SU-DHL-6 (cell line): Measurements from ENCODE around the gene NANOS3.

ENCODE experiments used
- H2AFZ ChIP-seq: fragments of 200-600 bp; sonication (generic); 2 replicates; pipeline ENCODE4 v1.6.1; 2014; ENCODE audit warnings: low read depth, mild to moderate bottlenecking, moderate library complexity, mixed read lengths, antibody characterized with exemption, low read length; ENCODE audit not compliant: severe bottlenecking
- H3F3A ChIP-seq: fragments of 200-600 bp; shearing (Covaris generic); 2 replicates; pipeline ENCODE4 v1.6.0; 2016; ENCODE audit warnings: antibody characterized with exemption, mild to moderate bottlenecking; ENCODE audit not compliant: insufficient read depth
- H3K27ac ChIP-seq: fragments of 200-600 bp; sonication (generic); 2 replicates; pipeline ENCODE4 v1.5.1; 2016; ENCODE audit warnings: low read depth, mild to moderate bottlenecking, low read length, moderate library complexity, mixed read lengths
- H3K27me3 ChIP-seq: fragments of 200-600 bp; sonication (generic), shearing (Covaris generic); 2 replicates; pipeline ENCODE4 v1.6.0; 2014; ENCODE audit warnings: mild to moderate bottlenecking, low read length
- H3K36me3 ChIP-seq: fragments of 200-600 bp; sonication (generic); 2 replicates; pipeline ENCODE4 v1.6.1; 2014; ENCODE audit warnings: mild to moderate bottlenecking, low read length, mixed read lengths
- H3K4me2 ChIP-seq: fragments of 300-600, 200-600 bp; shearing (Covaris generic), sonication (generic); 2 replicates; pipeline ENCODE4 v1.6.0; 2014; ENCODE audit warnings: low read length, low read depth, mild to moderate bottlenecking; ENCODE audit not compliant: poor library complexity, severe bottlenecking
- H3K4me3 ChIP-seq: fragments of 200-600 bp; sonication (generic); 2 replicates; pipeline ENCODE4 v1.5.1; 2014; ENCODE audit warnings: antibody characterized with exemption, low read length, mild to moderate bottlenecking, mixed read lengths; ENCODE audit not compliant: insufficient read depth, poor library complexity, severe bottlenecking
- H3K79me2 ChIP-seq: fragments of 200-600 bp; sonication (generic); 2 replicates; pipeline ENCODE4 v1.6.1; 2014; ENCODE audit warnings: mild to moderate bottlenecking, low read length, moderate library complexity; ENCODE audit not compliant: insufficient read depth
- H3K9ac ChIP-seq: fragments of 200-600 bp; sonication (generic); 2 replicates; pipeline ENCODE4 v1.7.0; 2014; ENCODE audit warnings: mild to moderate bottlenecking, low read length
- H3K9me2 ChIP-seq: fragments of 200-600 bp; sonication (generic); replicated peaks from 2 replicates; pipeline ENCODE4 v1.6.1; 2014; ENCODE audit warnings: low read length; ENCODE audit not compliant: insufficient read depth
- H3K9me3 ChIP-seq: fragments of 200-600 bp; sonication (generic); 2 replicates; pipeline ENCODE4 v1.6.1; 2014; ENCODE audit warnings: low read length, mixed read lengths; ENCODE audit not compliant: insufficient read depth
- H4K20me1 ChIP-seq: fragments of 200-600 bp; sonication (generic); 2 replicates; pipeline ENCODE4 v1.6.1; 2014; ENCODE audit warnings: low read depth, mild to moderate bottlenecking, antibody characterized with exemption, low read length, moderate library complexity, mixed read lengths
- EZH2phosphoT487 ChIP-seq: fragments of 200-600 bp; sonication (generic), shearing (Covaris generic); conservative IDR thresholded peaks from 2 replicates; pipeline ENCODE4 v1.6.1; 2018; ENCODE audit warnings: mild to moderate bottlenecking, antibody characterized with exemption, low read length, moderate library complexity, mixed read lengths
- TF ChIP-seq, protein P1 (sequence below): fragments of 200-600 bp; sonication (generic); IDR thresholded peaks from one replicate; pipeline ENCODE4 v1.5.1; 2017; ENCODE audit warnings: antibody characterized with exemption, mild to moderate bottlenecking, low read length, moderate library complexity; ENCODE audit not compliant: insufficient read depth, poor library complexity, severe bottlenecking

The NANOS3 gene

DNA sequence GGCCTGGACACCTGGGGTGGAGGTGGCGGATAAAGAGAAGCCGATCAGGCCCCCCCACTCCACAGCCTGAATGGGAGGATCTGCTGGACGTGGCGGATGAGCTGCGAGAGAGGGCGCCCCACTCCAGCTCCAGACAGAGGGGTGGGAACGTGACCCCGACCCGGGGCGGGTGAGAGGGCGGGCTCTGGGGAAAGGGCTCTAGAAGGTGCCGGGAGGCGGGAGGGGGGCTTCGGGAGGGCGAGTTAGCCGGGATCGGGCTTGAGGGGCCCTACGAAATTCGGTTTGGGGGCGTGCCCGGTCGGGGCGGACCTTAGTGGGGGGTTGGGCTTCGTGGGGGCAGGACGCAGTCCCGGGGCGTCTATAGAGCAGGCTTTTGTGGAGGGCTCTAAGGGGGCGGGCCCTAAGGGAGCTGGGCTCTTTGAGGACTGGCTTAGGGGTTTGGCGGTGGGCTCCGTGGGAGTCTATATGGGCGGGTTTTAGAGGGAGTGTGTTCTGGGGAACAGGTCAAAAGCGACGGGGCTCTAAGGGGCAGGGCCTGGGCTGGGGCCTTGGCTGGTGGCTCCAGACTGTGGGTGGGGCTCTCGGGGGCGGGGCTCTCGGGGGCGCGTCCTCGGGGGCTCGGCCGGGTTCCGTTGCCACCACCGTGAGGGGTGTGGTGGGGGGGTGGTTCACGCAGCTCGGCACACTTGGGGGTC is 4.1 kb upstream of the NANOS3 start:
- Histone ChIP-seq H3K9ac (peak overlapping the region; percentile 30), H3K4me3 (peak overlapping the region; percentile 34), H3K9me2 (no peaks in the 10 kb centered on the region), H3F3A (no peaks in the 10 kb centered on the region), H3K79me2 (no peaks in the 10 kb centered on the region), H2AFZ (peak overlapping the region; percentile 69), H3K27ac (no peak overlapping the region), H4K20me1 (no peaks in the 10 kb centered on the region), H3K27me3 (no peaks in the 10 kb centered on the region), H3K4me2 (peak overlapping the region; percentile 63), H3K9me3 (no peaks in the 10 kb centered on the region), H3K36me3 (no peaks in the 10 kb centered on the region)
- TF ChIP-seq, protein P1, sequence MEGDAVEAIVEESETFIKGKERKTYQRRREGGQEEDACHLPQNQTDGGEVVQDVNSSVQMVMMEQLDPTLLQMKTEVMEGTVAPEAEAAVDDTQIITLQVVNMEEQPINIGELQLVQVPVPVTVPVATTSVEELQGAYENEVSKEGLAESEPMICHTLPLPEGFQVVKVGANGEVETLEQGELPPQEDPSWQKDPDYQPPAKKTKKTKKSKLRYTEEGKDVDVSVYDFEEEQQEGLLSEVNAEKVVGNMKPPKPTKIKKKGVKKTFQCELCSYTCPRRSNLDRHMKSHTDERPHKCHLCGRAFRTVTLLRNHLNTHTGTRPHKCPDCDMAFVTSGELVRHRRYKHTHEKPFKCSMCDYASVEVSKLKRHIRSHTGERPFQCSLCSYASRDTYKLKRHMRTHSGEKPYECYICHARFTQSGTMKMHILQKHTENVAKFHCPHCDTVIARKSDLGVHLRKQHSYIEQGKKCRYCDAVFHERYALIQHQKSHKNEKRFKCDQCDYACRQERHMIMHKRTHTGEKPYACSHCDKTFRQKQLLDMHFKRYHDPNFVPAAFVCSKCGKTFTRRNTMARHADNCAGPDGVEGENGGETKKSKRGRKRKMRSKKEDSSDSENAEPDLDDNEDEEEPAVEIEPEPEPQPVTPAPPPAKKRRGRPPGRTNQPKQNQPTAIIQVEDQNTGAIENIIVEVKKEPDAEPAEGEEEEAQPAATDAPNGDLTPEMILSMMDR, result peak; percentile 39
- no peak for TF ChIP-seq EZH2phosphoT487

DNA sequence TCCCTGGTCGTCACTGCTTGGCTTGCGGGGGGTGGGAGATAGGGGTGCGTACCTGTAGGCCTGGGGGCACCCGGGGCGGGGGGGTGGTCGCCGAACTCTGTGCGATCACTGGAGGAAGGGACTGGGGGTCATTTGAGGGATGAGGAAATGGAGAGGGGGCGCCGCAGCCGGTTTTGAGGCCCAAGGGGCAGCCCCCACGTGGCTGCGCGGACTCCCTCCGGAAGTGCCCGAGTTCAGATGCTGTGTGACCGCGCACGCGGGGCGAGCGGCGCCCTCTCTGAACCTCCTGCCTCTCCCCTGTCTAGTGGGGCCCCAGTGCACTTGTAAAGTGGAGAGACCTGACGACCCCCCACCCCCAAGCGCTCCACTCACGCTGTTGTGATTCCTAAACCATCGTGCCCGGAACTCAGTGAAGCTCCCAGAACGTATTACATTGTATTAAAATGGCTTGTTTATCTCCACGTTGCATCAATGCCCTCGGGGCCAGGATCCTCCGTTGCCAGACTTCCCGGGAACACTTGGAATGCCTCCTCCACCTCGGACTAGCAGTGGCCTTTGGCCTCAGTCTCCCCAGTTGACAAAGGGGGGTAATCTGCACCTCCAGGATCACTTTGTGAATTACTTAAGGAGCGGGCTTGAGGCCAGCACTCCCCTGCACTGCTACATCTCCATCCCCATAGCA is 3.0 kb upstream of the NANOS3 start:
- H3K79me2 ChIP-seq, result no peaks in the 10 kb centered on the region
- no peak overlapping the region for H3K9ac ChIP-seq
- TF ChIP-seq, protein P1, result no peak
- no peak for TF ChIP-seq EZH2phosphoT487
- H3K4me3 ChIP-seq, result no peak overlapping the region
- no peaks in the 10 kb centered on the region for H3K27me3 ChIP-seq
- no peaks in the 10 kb centered on the region for H3F3A ChIP-seq
- no peaks in the 10 kb centered on the region for H3K9me2 ChIP-seq
- no peaks in the 10 kb centered on the region for H3K9me3 ChIP-seq
- no peaks in the 10 kb centered on the region for H4K20me1 ChIP-seq
- H3K36me3 ChIP-seq, result no peaks in the 10 kb centered on the region
- no peak overlapping the region for H3K4me2 ChIP-seq
- H2AFZ ChIP-seq, result no peak overlapping the region
- no peak overlapping the region for H3K27ac ChIP-seq

DNA sequence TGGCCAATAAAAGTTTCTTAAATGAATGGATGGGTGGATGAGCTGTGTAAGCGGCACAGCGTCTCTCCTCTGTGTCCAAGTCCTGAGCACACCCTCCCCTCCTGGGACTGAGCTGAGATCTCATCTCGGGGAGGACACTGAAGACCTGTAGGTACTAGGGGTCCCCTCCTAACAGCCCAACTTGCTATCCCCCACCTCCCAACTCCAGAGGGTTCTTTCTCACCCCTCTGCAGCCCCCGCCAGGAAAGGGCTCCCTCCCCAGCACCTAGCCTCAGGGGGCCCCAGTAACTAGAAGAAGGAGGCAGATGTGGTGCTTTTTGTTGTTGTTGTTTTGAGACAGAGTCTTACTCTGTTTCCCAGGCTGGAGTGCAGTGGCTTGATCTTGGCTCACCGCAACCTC is 1.1 kb upstream of the NANOS3 start:
- H3K27ac ChIP-seq, result no peak overlapping the region

More for the DNA sequence above, 1.1 kb upstream of the NANOS3 start:
- no peaks in the 10 kb centered on the region for H3K79me2 ChIP-seq
- H3K9me2 ChIP-seq, result no peaks in the 10 kb centered on the region
- no peak overlapping the region for H3K4me2 ChIP-seq
- no peaks in the 10 kb centered on the region for H4K20me1 ChIP-seq
- no peak overlapping the region for H3K9ac ChIP-seq
- no peak overlapping the region for H2AFZ ChIP-seq
- H3K27me3 ChIP-seq, result no peaks in the 10 kb centered on the region
- no peaks in the 10 kb centered on the region for H3K36me3 ChIP-seq
- no peaks in the 10 kb centered on the region for H3K9me3 ChIP-seq
- H3K4me3 ChIP-seq, result no peak overlapping the region
- H3F3A ChIP-seq, result no peaks in the 10 kb centered on the region
- TF ChIP-seq EZH2phosphoT487, result no peak
- TF ChIP-seq, protein P1, result no peak
